Endothelial cell of umbilical vein (primary cell): ENCODE measurements around the gene SCAF1. TPM values are rescaled to one million over a fixed set of nuclear protein-coding genes. Genes with fewer than 3 reads are reported as not detected.
A peak's percentile ranks its signal among the peaks of the same experiment; 100 is the strongest.

ENCODE experiments used
- BruUV-seq: library from RNA; stranded (reverse); fragments of 400-500 nt; replicated peaks from 2 replicates; lab custom pipeline; 2021; lab: Mats Ljungman, UMichigan
- CTCF ChIA-PET: fragments of 300-600, 350-600 bp; sonication (Branson Sonifier 250); formaldehyde crosslinking; loops from one replicate; lab custom pipeline; 2021; ENCODE audit warnings: antibody characterized with exemption, inconsistent platforms; lab: Charles Lee
- POLR2A ChIA-PET: fragments of 300-600, 350-600 bp; sonication (Branson Sonifier 250); formaldehyde crosslinking; loops from one replicate; lab custom pipeline; 2021; ENCODE audit warnings: antibody characterized with exemption, inconsistent platforms; lab: Charles Lee
- DNase-seq: peaks from one replicate; pipeline ENCODE4 v3.0.0-alpha.2; 2011; ENCODE audit warnings: low read depth, low spot score
- FAIRE-seq: peaks from 2 replicates; lab custom pipeline; 2011; peaks lifted over from hg19 to GRCh38; lab: Jason Lieb, UNC
- H2AFZ ChIP-seq: 2 replicates; pipeline ENCODE4 v1.6.0; 2012; ENCODE audit warnings: low read depth, low read length, control low read depth, inconsistent platforms
- H3K27ac ChIP-seq: 2 replicates; pipeline ENCODE4 v1.5.1; 2011; ENCODE audit warnings: low read depth, mild to moderate bottlenecking, control low read depth, low read length, moderate library complexity; ENCODE audit not compliant: insufficient read depth
- H3K27me3 ChIP-seq, 2 experiments: 2 replicates each; pipeline versions ENCODE4 v1.6.0 to v1.6.1; 2011; ENCODE audit warnings: low read length in 2 of 2, mixed read lengths in 1 of 2; ENCODE audit not compliant: control insufficient read depth in 2 of 2, insufficient read depth in 2 of 2
- H3K36me3 ChIP-seq, 2 experiments: 2 replicates in 1 of 2; 3 replicates in 1 of 2; pipeline ENCODE4 v1.5.1; 2011; ENCODE audit warnings: low read length in 2 of 2, mild to moderate bottlenecking in 1 of 2, moderate library complexity in 1 of 2; ENCODE audit not compliant: control insufficient read depth in 2 of 2, insufficient read depth in 2 of 2; ENCODE audit errors: extremely low read depth in 1 of 2
- H3K4me1 ChIP-seq: 3 replicates; pipeline ENCODE4 v1.5.1; 2011; ENCODE audit warnings: mild to moderate bottlenecking, low read length; ENCODE audit not compliant: control insufficient read depth, insufficient read depth; ENCODE audit errors: extremely low read depth
- H3K4me2 ChIP-seq: 2 replicates; pipeline ENCODE4 v1.6.1; 2011; ENCODE audit warnings: low read length, control low read depth, mixed read lengths; ENCODE audit not compliant: insufficient read depth
- H3K4me3 ChIP-seq, 3 experiments: fragments of 200-600 bp in 1 of 3; sonication (generic), shearing (Covaris generic) in 1 of 3; replicated peaks in 1 of 3; 2 replicates each; pipeline ENCODE4 v1.5.1; 2011 to 2016; ENCODE audit warnings: control low read depth in 3 of 3, low read length in 3 of 3, mild to moderate bottlenecking in 2 of 3, inconsistent platforms in 1 of 3, low read depth in 1 of 3, moderate library complexity in 1 of 3; ENCODE audit not compliant: insufficient read depth in 1 of 3
- H3K79me2 ChIP-seq: 2 replicates; pipeline ENCODE4 v1.6.0; 2012; ENCODE audit warnings: low read length, inconsistent platforms; ENCODE audit not compliant: control insufficient read depth, insufficient read depth
- H3K9ac ChIP-seq: replicated peaks from 2 replicates; pipeline ENCODE3; 2011; ENCODE audit warnings: low read length, control low read depth; ENCODE audit not compliant: insufficient read depth; ENCODE audit errors: extremely low read depth
- H3K9me1 ChIP-seq: replicated peaks from 3 replicates; pipeline ENCODE4 v1.6.0; 2011; ENCODE audit warnings: mild to moderate bottlenecking, low read length; ENCODE audit not compliant: control insufficient read depth, insufficient read depth; ENCODE audit errors: extremely low read depth
- H3K9me3 ChIP-seq: replicated peaks from 2 replicates; pipeline ENCODE4 v1.5.1; 2012; ENCODE audit warnings: low read length, inconsistent platforms; ENCODE audit not compliant: control insufficient read depth, insufficient read depth
- H4K20me1 ChIP-seq: replicated peaks from 2 replicates; pipeline ENCODE3; 2011; ENCODE audit warnings: mild to moderate bottlenecking, low read length; ENCODE audit not compliant: control insufficient read depth, insufficient read depth; ENCODE audit errors: extremely low read depth
- EZH2 ChIP-seq: IDR thresholded peaks from 2 replicates; pipeline ENCODE4 v1.6.1; 2012; ENCODE audit warnings: borderline replicate concordance, low read depth, mild to moderate bottlenecking, moderate library complexity, low read length, inconsistent platforms; ENCODE audit not compliant: severe bottlenecking
- FOS ChIP-seq: IDR thresholded peaks from 2 replicates; pipeline ENCODE4 v1.6.1; 2011; ENCODE audit warnings: mild to moderate bottlenecking, low read length, moderate library complexity, borderline replicate concordance; ENCODE audit not compliant: insufficient read depth
- JUN ChIP-seq: IDR thresholded peaks from 2 replicates; pipeline ENCODE4 v1.6.1; 2011; ENCODE audit warnings: borderline replicate concordance, low read depth; ENCODE audit not compliant: insufficient read length, insufficient read depth
- MYC ChIP-seq: IDR thresholded peaks from one replicate; pipeline ENCODE4 v1.6.1; 2011; ENCODE audit warnings: mild to moderate bottlenecking, low read depth, low read length
- POLR2A ChIP-seq: IDR thresholded peaks from 2 replicates; pipeline ENCODE4 v1.6.1; 2012; ENCODE audit warnings: low read depth, mild to moderate bottlenecking, control low read depth, low read length
- POLR2AphosphoS5 ChIP-seq: IDR thresholded peaks from 2 replicates; pipeline ENCODE4 v1.6.1; 2012; ENCODE audit warnings: low read depth, mild to moderate bottlenecking, control low read depth, low read length, moderate library complexity; ENCODE audit not compliant: insufficient read depth
- dilution Hi-C: fragments of 300-500 bp; cut with MboI; formaldehyde crosslinking; loops from one replicate; pipeline ENCODE4 v1.15.0; 2019; ENCODE audit warnings: low sequenced_read_pairs; ENCODE audit not compliant: extremely low pct_ligation_motif_present
- intact Hi-C: fragments of 100-400 bp; cut with micrococcal nuclease; formaldehyde crosslinking; loops from one replicate; pipeline ENCODE4 v1.10.0; 2022
- polyA plus RNA-seq, 4 experiments: library from polyadenylated mRNA; depleted of rRNA in 3 of 4; stranded (reverse) in 3 of 4; unstranded in 1 of 4; fragments of >200 nt; gene quantifications; 2 replicates each; pipeline versions ENCODE4 v1.2.1 to v1.2.3, GENCODE V29; 2011 to 2012; ENCODE audit warnings: missing spikeins in 1 of 4
- total RNA-seq: library from RNA; stranded (reverse); gene quantifications from 2 replicates; pipeline ENCODE4 v1.2.3, GENCODE V29; 2021
- TF ChIP-seq, protein P1 (sequence below): IDR thresholded peaks from 2 replicates; pipeline ENCODE4 v1.6.1; 2011; ENCODE audit not compliant: insufficient read depth, insufficient read length

Gene SCAF1
- total and polyA plus RNA-seq, 2 donors (not counting 3 experiments of a cell fraction or from before 2014, with no cell fraction given), result 13.3 to 75.8 TPM

DNA sequence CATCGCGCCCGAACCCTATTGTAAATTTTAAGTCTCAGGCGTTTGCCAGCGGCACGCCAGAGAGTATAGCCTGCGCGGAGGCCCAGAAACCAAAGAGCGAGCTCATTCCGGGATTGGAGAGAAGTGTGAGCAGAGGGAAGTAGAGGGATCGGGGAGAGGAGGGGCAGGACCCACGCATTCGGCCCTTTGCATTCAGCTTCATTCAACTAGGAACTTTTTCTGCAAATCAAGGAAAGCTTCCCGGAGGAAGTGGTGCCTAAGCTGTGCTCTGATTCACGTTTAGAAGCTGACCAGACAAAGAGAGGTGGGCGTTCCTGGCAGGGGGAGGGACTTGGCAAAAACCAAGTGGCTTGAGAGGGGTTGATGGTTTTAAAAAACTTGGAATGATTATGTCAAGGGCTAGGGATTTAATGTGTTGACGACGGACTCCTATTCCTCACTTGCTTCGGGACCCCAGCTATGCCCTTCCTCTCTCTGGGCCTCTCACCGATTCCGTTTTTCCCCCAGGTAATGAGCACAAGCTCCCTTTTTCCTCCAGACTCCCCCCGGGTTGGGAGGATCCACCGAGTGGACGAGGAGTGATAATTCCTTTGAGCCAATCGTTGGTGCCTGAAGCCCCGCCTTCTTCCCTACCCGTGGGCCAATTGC, 34.3 kb downstream of the SCAF1 start:
- Histone ChIP-seq H3K9ac (peak overlapping the region; percentile 93), H3K4me3 (peak overlapping the region; percentile 28 to 39 (median 30)), H3K4me2 (peak overlapping the region; percentile 60), H3K27ac (peak overlapping the region; percentile 95), H3K36me3 (no peaks in the 10 kb centered on the region), H3K9me3 (no peaks in the 10 kb centered on the region), H4K20me1 (no peaks in the 10 kb centered on the region), H3K27me3 (no peaks in the 10 kb centered on the region), H2AFZ (peak overlapping the region; percentile 83), H3K9me1 (no peaks in the 10 kb centered on the region), H3K79me2 (peaks cover 39% of the 10 kb centered on the region), H3K4me1 (peaks cover 25% of the 10 kb centered on the region)
- peak; percentile 47 for TF ChIP-seq POLR2AphosphoS5
- no peak for TF ChIP-seq MYC
- peak; percentile 61 for TF ChIP-seq FOS
- peak; percentile 20 for TF ChIP-seq JUN
- TF ChIP-seq POLR2A, result peak; percentile 72
- dilution Hi-C loops (no loop called here), intact Hi-C loops (loop anchor here (1.0 to 5.0 kb wide), 5 partner anchors 11 to 191 kb away; partner anchors contain the start of genes BCL2L12, IRF3, PNKP and RRAS)
- DNase-seq (no peak), FAIRE-seq (no peak)
- ChIA-PET POLR2A (interaction anchor here (0.9 to 3.0 kb wide), 8 partner anchors 11 to 188 kb away, joined by 3 to 15 read pairs (median 4); partner anchors contain the start of genes AP2A1, BCL2L12, IRF3 and RRAS), CTCF (interaction anchor here (0.7 to 3.2 kb wide), 13 partner anchors 9 to 203 kb away, joined by 3 to 15 read pairs (median 4); partner anchors contain the start of genes BCL2L12, FLT3LG, FUZ and IRF3)
- BruUV-seq, result no TSS peak

DNA sequence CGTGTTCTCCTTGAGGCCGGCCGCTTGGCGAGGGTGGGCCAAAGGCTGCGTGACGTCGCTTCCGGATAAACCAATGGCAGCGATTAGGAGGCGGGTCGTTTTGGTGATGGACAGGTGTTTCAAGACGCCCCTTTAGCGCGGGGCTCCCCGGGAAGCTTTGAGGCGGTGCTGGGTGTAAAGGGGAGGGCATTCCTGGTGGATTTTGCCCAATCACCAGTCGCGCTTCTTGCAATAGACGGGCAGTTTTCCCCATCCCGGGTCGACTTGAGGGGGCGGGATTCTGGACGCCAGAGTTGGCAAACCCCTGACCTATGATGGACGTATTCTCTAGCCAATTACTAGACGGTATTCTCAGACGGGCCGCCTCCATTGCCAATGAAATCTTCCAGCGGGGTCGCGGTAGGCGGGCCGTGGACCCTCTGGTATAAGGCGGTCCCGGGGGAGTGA, 34.8 kb downstream of the SCAF1 start:
- Histone ChIP-seq H3K4me2 (no peak overlapping the region), H3K36me3 (peaks cover 1% of the 10 kb centered on the region in 2 experiments), H4K20me1 (no peaks in the 10 kb centered on the region), H3K9me3 (no peaks in the 10 kb centered on the region), H3K27me3 (no peaks in the 10 kb centered on the region), H3K9me1 (no peaks in the 10 kb centered on the region), H3K4me1 (peaks cover 25% of the 10 kb centered on the region), H3K79me2 (peaks cover 42% of the 10 kb centered on the region), H3K27ac (peak overlapping the region; percentile 95), H3K9ac (peak overlapping the region; percentile 93), H3K4me3 (peak overlapping the region; percentile 69 to 97 (median 78)), H2AFZ (no peak overlapping the region)
- FAIRE-seq (peak; percentile 100), DNase-seq (peak; percentile 100)
- TF ChIP-seq MYC (no peak), EZH2 (no peak)
- TF ChIP-seq, protein P1, sequence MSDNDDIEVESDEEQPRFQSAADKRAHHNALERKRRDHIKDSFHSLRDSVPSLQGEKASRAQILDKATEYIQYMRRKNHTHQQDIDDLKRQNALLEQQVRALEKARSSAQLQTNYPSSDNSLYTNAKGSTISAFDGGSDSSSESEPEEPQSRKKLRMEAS, result no peak
- POLR2A ChIA-PET, result interaction anchor here (0.6 to 3.0 kb wide), 9 partner anchors 12 to 189 kb away, joined by 3 to 15 read pairs (median 5); partner anchors contain the start of genes AP2A1, BCL2L12, IRF3 and RRAS
- dilution Hi-C loops, result no loop called here
- CTCF ChIA-PET, result interaction anchor here (0.7 to 3.2 kb wide), 13 partner anchors 9 to 203 kb away, joined by 3 to 15 read pairs (median 4); partner anchors contain the start of genes BCL2L12, FLT3LG, FUZ and IRF3
- no TSS peak for BruUV-seq
- intact Hi-C loops, result loop anchor here (1.0 to 5.0 kb wide), 5 partner anchors 12 to 190 kb away; partner anchors contain the start of genes BCL2L12, IRF3, PNKP and RRAS
